Liver (tissue), 9 donors: ENCODE measurements around the gene C1QL4. TPM values are rescaled to one million over a fixed set of nuclear protein-coding genes. Genes with fewer than 3 reads are reported as not detected.

Experiments used
- DNase-seq: peaks from one replicate; pipeline ENCODE4 v3.0.0-alpha.2; 2017; ENCODE audit warnings: low spot score
- H3K27ac ChIP-seq, 2 donors: one replicate each; pipeline ENCODE4 v1.7.0; 2013; ENCODE audit warnings: inconsistent platforms in 2 of 2, low read length in 2 of 2, control low read depth in 1 of 2, low read depth in 1 of 2, mild to moderate bottlenecking in 1 of 2
- H3K27me3 ChIP-seq, 4 donors: one replicate each; pipeline versions ENCODE4 v1.6.1 to v1.7.0; 2013; ENCODE audit warnings: low read length in 3 of 4, inconsistent platforms in 1 of 4, mild to moderate bottlenecking in 1 of 4, moderate library complexity in 1 of 4; ENCODE audit not compliant: control insufficient read depth in 4 of 4, insufficient read depth in 4 of 4
- H3K36me3 ChIP-seq, 4 donors: one replicate each; pipeline versions ENCODE4 v1.6.1 to v1.7.0; 2013; ENCODE audit warnings: low read length in 3 of 4, mild to moderate bottlenecking in 3 of 4, low read depth in 1 of 4, moderate library complexity in 1 of 4; ENCODE audit not compliant: control insufficient read depth in 4 of 4, insufficient read depth in 3 of 4
- H3K4me1 ChIP-seq, 4 donors: one replicate each; pipeline versions ENCODE4 v1.6.1 to v1.7.0; 2013; ENCODE audit warnings: low read length in 3 of 4, mild to moderate bottlenecking in 3 of 4, moderate library complexity in 1 of 4; ENCODE audit not compliant: control insufficient read depth in 4 of 4, insufficient read depth in 4 of 4
- H3K4me3 ChIP-seq, 3 donors: one replicate each; pipeline versions ENCODE4 v1.6.1 to v1.7.0; 2013; ENCODE audit warnings: low read length in 3 of 3, control low read depth in 1 of 3, low read depth in 1 of 3, mild to moderate bottlenecking in 1 of 3
- H3K9ac ChIP-seq, 2 donors: one replicate each; pipeline ENCODE4 v1.7.0; 2013; ENCODE audit warnings: low read length in 2 of 2, mild to moderate bottlenecking in 2 of 2, moderate library complexity in 2 of 2, control low read depth in 1 of 2, low read depth in 1 of 2
- H3K9me3 ChIP-seq, 4 donors: one replicate each; pipeline versions ENCODE4 v1.6.1 to v1.7.0; 2013; ENCODE audit warnings: low read length in 3 of 4; ENCODE audit not compliant: control insufficient read depth in 4 of 4
- CTCF ChIP-seq: fragments of 150-350 bp; IDR thresholded peaks from 2 replicates; pipeline ENCODE4 v1.5.1; 2017; ENCODE audit warnings: improper control_type of control experiment, low read depth, low read length; ENCODE audit not compliant: missing input control
- EGR1 ChIP-seq, 2 donors: IDR thresholded peaks; 2 replicates each; pipeline ENCODE4 v1.6.1; 2016 to 2018; ENCODE audit warnings: antibody characterized with exemption in 2 of 2, low read depth in 2 of 2
- FOXA1 ChIP-seq: IDR thresholded peaks from 2 replicates; pipeline ENCODE4 v1.6.1; 2016; ENCODE audit warnings: antibody characterized with exemption
- GABPA ChIP-seq, 2 donors: IDR thresholded peaks in 1 of 2; conservative IDR thresholded peaks in 1 of 2; 2 replicates each; pipeline ENCODE4 v1.6.1; 2016; ENCODE audit warnings: antibody characterized with exemption in 2 of 2, mild to moderate bottlenecking in 1 of 2, moderate library complexity in 1 of 2
- HNF4A ChIP-seq, 2 donors: conservative IDR thresholded peaks; 2 replicates each; pipeline ENCODE4 v1.6.1; 2016; ENCODE audit warnings: antibody characterized with exemption in 2 of 2, mild to moderate bottlenecking in 2 of 2
- MAX ChIP-seq: IDR thresholded peaks from 2 replicates; pipeline ENCODE4 v1.6.1; 2016; ENCODE audit warnings: antibody characterized with exemption
- NR2F2 ChIP-seq: IDR thresholded peaks from 2 replicates; pipeline ENCODE4 v1.6.1; 2016; ENCODE audit warnings: antibody characterized with exemption
- RAD21 ChIP-seq, 2 donors: IDR thresholded peaks; 2 replicates each; pipeline ENCODE4 v1.6.1; 2016; ENCODE audit warnings: antibody characterized with exemption in 2 of 2, mild to moderate bottlenecking in 2 of 2
- RXRA ChIP-seq, 2 donors: IDR thresholded peaks; 2 replicates each; pipeline ENCODE4 v1.6.1; 2017 to 2018; ENCODE audit warnings: antibody characterized with exemption in 2 of 2, mild to moderate bottlenecking in 1 of 2
- SP1 ChIP-seq: IDR thresholded peaks from 2 replicates; pipeline ENCODE4 v1.6.1; 2018; ENCODE audit warnings: antibody characterized with exemption, mild to moderate bottlenecking
- YY1 ChIP-seq: IDR thresholded peaks from 2 replicates; pipeline ENCODE4 v1.6.1; 2016; ENCODE audit warnings: antibody characterized with exemption, mild to moderate bottlenecking
- ZBTB33 ChIP-seq: IDR thresholded peaks from 2 replicates; pipeline ENCODE4 v1.6.1; 2016; ENCODE audit warnings: antibody characterized with exemption
- WGBS: extraction: QIAGEN DNeasy Blood & Tissue Kit; methylation state at CpG from one replicate; pipeline ENCODE4 v1.1.7; 2013; 5-methylcytosine and 5-hydroxymethylcytosine counted together
- polyA plus RNA-seq, 2 donors: library from polyadenylated mRNA; stranded (reverse) in 1 of 2; unstranded in 1 of 2; fragments of 200-250 nt in 1 of 2; fragments of >200 nt in 1 of 2; fragmentation: Nextera tagmentation in 1 of 2; extraction: Ambion mirVana in 1 of 2; gene quantifications; one replicate each; pipeline versions ENCODE4 v1.2.1 to v1.2.3, GENCODE V29; 2013 to 2015
- total RNA-seq, 2 donors: library from RNA; depleted of rRNA; stranded (reverse); fragments of >200 nt; gene quantifications; one replicate each; pipeline ENCODE4 v1.2.3, GENCODE V29; 2014
- TF ChIP-seq, protein P1 (sequence below): IDR thresholded peaks from 2 replicates; pipeline ENCODE4 v1.6.1; 2016; ENCODE audit warnings: antibody characterized with exemption, mild to moderate bottlenecking
- TF ChIP-seq, protein P2 (sequence below): IDR thresholded peaks from 2 replicates; pipeline ENCODE4 v1.6.1; 2016; ENCODE audit warnings: antibody characterized with exemption
- donor health status: healthy.
- donor health status: healthy.
- donor health status: healthy.
- donor health status: healthy.
- donor health status: healthy.

The C1QL4 gene
- total and polyA plus RNA-seq, 4 donors = not detected

DNA sequence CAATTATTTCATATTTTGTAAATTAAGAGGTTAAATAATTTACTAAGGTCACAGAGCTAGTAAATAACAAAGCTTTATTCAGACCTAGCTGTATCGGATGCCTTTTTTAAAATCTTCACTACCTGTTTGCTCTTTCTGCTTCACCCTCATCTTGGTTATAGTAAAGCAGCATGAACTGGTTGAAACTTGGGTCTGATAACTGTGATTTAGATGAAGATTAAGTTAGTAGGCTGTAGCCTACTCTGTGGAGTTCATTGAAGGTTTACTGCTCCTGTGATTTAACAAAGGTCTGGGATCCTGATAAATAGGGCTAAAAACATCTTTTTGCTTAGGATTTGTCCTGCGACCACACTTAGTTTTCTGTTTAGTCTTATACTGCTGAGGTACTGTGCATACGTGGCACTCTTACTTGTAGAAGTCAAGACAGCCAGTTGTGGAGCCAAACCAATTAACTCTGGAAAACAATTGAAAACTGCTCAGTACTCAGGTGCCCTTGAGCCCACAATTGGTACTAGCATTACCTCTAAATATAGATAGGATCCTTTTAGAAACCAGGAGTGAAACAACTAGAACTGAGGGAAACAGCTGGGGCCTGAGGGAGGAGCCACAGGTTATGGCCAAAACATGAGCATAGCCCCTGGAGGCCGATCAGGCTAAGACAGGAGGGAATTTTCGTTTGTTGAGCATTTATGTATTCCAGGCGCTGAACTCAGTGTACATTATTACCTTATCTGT lies 32.6 kb upstream of the C1QL4 start:
- 72% methylated on average over 6 of the region's 6 CpGs for WGBS
- H3K4me3 ChIP-seq = no peak overlapping the region
- TF ChIP-seq, protein P1, sequence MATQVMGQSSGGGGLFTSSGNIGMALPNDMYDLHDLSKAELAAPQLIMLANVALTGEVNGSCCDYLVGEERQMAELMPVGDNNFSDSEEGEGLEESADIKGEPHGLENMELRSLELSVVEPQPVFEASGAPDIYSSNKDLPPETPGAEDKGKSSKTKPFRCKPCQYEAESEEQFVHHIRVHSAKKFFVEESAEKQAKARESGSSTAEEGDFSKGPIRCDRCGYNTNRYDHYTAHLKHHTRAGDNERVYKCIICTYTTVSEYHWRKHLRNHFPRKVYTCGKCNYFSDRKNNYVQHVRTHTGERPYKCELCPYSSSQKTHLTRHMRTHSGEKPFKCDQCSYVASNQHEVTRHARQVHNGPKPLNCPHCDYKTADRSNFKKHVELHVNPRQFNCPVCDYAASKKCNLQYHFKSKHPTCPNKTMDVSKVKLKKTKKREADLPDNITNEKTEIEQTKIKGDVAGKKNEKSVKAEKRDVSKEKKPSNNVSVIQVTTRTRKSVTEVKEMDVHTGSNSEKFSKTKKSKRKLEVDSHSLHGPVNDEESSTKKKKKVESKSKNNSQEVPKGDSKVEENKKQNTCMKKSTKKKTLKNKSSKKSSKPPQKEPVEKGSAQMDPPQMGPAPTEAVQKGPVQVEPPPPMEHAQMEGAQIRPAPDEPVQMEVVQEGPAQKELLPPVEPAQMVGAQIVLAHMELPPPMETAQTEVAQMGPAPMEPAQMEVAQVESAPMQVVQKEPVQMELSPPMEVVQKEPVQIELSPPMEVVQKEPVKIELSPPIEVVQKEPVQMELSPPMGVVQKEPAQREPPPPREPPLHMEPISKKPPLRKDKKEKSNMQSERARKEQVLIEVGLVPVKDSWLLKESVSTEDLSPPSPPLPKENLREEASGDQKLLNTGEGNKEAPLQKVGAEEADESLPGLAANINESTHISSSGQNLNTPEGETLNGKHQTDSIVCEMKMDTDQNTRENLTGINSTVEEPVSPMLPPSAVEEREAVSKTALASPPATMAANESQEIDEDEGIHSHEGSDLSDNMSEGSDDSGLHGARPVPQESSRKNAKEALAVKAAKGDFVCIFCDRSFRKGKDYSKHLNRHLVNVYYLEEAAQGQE = no peak
- no peak for TF ChIP-seq RAD21 (IDR thresholded peaks at IDR 0.05)
- no peak for TF ChIP-seq GABPA (IDR thresholded peaks at IDR 0.05 in 1 of 2, conservative IDR thresholded peaks at IDR 0.05 in 1 of 2)
- TF ChIP-seq RXRA (IDR thresholded peaks at IDR 0.05) = no peak
- no peak for TF ChIP-seq EGR1 (IDR thresholded peaks at IDR 0.05; ENCODE audit: low read depth in 2 of 2)
- TF ChIP-seq SP1 = no peak
- no peak for TF ChIP-seq MAX
- TF ChIP-seq YY1 = no peak
- TF ChIP-seq NR2F2 = no peak
- TF ChIP-seq, protein P2, sequence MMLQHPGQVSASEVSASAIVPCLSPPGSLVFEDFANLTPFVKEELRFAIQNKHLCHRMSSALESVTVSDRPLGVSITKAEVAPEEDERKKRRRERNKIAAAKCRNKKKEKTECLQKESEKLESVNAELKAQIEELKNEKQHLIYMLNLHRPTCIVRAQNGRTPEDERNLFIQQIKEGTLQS = no peak
- TF ChIP-seq ZBTB33 = no peak
- no peaks in the 10 kb centered on the region for H3K9me3 ChIP-seq
- DNase-seq = no peak
- H3K27ac ChIP-seq = no peak overlapping the region
- no peaks in the 10 kb centered on the region for H3K27me3 ChIP-seq
- no peaks in the 10 kb centered on the region for H3K36me3 ChIP-seq
- peaks cover 2 to 15% (median 5%) of the 10 kb centered on the region in 4 donors for H3K4me1 ChIP-seq
- H3K9ac ChIP-seq = no peak overlapping the region

DNA sequence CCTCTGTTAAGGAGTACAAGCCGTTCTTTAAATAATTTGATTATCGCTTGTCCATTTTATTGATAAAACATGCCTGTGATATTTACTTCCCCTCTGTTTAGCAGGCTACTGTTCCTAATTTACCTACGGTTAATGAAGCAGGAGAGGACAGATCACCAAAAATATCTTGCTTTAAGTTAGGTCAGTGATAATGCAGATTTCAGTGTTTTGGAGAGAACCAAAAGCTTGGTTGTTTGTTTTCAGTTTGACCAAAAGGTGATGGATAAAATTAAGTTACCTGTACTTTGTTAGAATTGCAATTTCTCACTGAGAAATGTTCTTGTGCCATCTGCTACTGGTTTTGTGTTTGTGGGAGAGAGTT lies 31.2 kb upstream of the C1QL4 start:
- peak overlapping the region in 1 of 2 donors; percentile 89 for H3K27ac ChIP-seq
- no peaks in the 10 kb centered on the region for H3K27me3 ChIP-seq
- no peaks in the 10 kb centered on the region for H3K9me3 ChIP-seq
- no peak for DNase-seq
- TF ChIP-seq MAX (peak; percentile 16), YY1 (no peak), FOXA1 (no peak), ZBTB33 (no peak), CTCF (no peak), EGR1 (IDR thresholded peaks at IDR 0.05; ENCODE audit: low read depth in 2 of 2) (no peak), SP1 (no peak), HNF4A (conservative IDR thresholded peaks at IDR 0.05) (no peak)
- TF ChIP-seq, protein P2 = no peak
- peak overlapping the region in 1 of 3 donors; percentile 69 for H3K4me3 ChIP-seq
- H3K4me1 ChIP-seq = peaks cover 2 to 15% (median 5%) of the 10 kb centered on the region in 4 donors
- WGBS = 22% methylated on average over 3 of the region's 3 CpGs
- no peak overlapping the region for H3K9ac ChIP-seq
- H3K36me3 ChIP-seq = no peaks in the 10 kb centered on the region
